ENCODE results near the gene LCE3D. TPM values are rescaled to one million over a fixed set of nuclear protein-coding genes. Genes with fewer than 3 reads are reported as not detected.

The LCE3D gene
- 10 to 100 TPM in 1 of 4 donors, not detected in 3; 19.2 TPM for total RNA-seq

GRCh38 chr1:152580433-152580832, at the start of gene LCE3D:
Gene LCE3D (minus strand): TSS chr1:152580516. CDS start chr1:152579936, 580 bp downstream.
- Histone ChIP-seq H3K4me3 (no peak within 1 kb of the TSS), H3K4me1 (no peaks in the 10 kb centered on the region), H3K27ac (no peak within 1 kb of the TSS), H3K9me3 (no peaks in the 10 kb centered on the region), H3K36me3 (no peaks in the 10 kb centered on the region), H3K27me3 (peaks cover 0 to 12% (median 0%) of the 10 kb centered on the region in 4 donors)
- no peak for DNase-seq
- intact Hi-C loops (cut with DNase I): no loop called here
- 20 to 39% methylated on average over 2 to 3 of the region's 4 CpGs for WGBS, 2 donors
- no peak for TF ChIP-seq POLR2A (IDR thresholded peaks at IDR 0.05)
- TF ChIP-seq, protein P1, sequence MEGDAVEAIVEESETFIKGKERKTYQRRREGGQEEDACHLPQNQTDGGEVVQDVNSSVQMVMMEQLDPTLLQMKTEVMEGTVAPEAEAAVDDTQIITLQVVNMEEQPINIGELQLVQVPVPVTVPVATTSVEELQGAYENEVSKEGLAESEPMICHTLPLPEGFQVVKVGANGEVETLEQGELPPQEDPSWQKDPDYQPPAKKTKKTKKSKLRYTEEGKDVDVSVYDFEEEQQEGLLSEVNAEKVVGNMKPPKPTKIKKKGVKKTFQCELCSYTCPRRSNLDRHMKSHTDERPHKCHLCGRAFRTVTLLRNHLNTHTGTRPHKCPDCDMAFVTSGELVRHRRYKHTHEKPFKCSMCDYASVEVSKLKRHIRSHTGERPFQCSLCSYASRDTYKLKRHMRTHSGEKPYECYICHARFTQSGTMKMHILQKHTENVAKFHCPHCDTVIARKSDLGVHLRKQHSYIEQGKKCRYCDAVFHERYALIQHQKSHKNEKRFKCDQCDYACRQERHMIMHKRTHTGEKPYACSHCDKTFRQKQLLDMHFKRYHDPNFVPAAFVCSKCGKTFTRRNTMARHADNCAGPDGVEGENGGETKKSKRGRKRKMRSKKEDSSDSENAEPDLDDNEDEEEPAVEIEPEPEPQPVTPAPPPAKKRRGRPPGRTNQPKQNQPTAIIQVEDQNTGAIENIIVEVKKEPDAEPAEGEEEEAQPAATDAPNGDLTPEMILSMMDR (IDR thresholded peaks at IDR 0.05): no peak

DNA sequence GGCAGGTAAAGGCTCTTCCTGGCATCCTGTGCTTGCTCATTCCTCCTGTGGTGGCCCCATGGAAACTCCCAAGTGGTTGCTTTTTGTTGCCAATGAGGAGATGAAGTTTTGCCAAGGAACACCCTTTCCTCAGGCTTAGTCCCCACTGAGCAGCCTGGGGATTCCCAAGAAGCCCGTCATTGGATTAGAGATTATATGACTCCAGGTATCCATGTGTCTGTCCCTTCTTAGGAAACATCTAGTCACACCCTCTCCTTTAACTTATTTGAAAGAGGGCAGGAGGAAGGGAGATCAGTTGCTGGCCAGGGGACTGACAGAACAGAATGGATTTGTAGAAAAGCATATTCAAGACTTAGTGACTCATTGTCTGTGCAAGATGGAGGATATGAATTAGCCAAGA, 46.4 kb upstream of the LCE3D start:
- no peak overlapping the region for H3K27ac ChIP-seq
- 33 to 71% methylated on average over 1 of the region's 1 CpG for WGBS, 2 donors
- intact Hi-C loops (cut with DNase I): no loop called here
- H3K4me3 ChIP-seq: no peak overlapping the region
- H3K4me1 ChIP-seq: peaks cover 0 to 13% (median 4%) of the 10 kb centered on the region in 3 donors
- H3K9me3 ChIP-seq: no peaks in the 10 kb centered on the region
- TF ChIP-seq, protein P1 (IDR thresholded peaks at IDR 0.05): no peak
- no peak for TF ChIP-seq POLR2A (IDR thresholded peaks at IDR 0.05)
- no peak for DNase-seq
- H3K27me3 ChIP-seq: peaks cover 0 to 29% (median 0%) of the 10 kb centered on the region in 4 donors
- H3K36me3 ChIP-seq: no peaks in the 10 kb centered on the region

GRCh38 chr1:152623203-152623844, 43.0 kb upstream of the LCE3D start:
- peaks cover 0 to 19% (median 0%) of the 10 kb centered on the region in 4 donors for H3K27me3 ChIP-seq
- H3K36me3 ChIP-seq: no peaks in the 10 kb centered on the region
- peaks cover 0 to 13% (median 4%) of the 10 kb centered on the region in 3 donors for H3K4me1 ChIP-seq
- H3K4me3 ChIP-seq: no peak overlapping the region
- DNase-seq: no peak
- peaks cover 0 to 11% (median 4%) of the 10 kb centered on the region in 3 donors for H3K9me3 ChIP-seq
- intact Hi-C loops (cut with DNase I): no loop called here
- WGBS, 2 donors: 59% methylated on average over 15 to 19 of the region's 29 CpGs
- no peak overlapping the region for H3K27ac ChIP-seq
- no peak for TF ChIP-seq POLR2A (IDR thresholded peaks at IDR 0.05)
- TF ChIP-seq, protein P1 (IDR thresholded peaks at IDR 0.05): peak in 1 of 6 experiments; percentile 27

GRCh38 chr1:152622803-152623202, 42.5 kb upstream of the LCE3D start, which contains the start of gene LCE3A:
Gene LCE3A (minus strand): TSS chr1:152623103. CDS start chr1:152623103, 0 bp downstream.
- TF ChIP-seq, protein P1 (IDR thresholded peaks at IDR 0.05): no peak
- TF ChIP-seq POLR2A (IDR thresholded peaks at IDR 0.05): no peak
- H3K36me3 ChIP-seq: no peaks in the 10 kb centered on the region
- no peak within 1 kb of the TSS for H3K27ac ChIP-seq
- peaks cover 0 to 13% (median 4%) of the 10 kb centered on the region in 3 donors for H3K4me1 ChIP-seq
- WGBS, 2 donors: 35 to 64% methylated on average over 4 of the region's 10 CpGs
- intact Hi-C loops (cut with DNase I): no loop called here
- H3K4me3 ChIP-seq: no peak within 1 kb of the TSS
- H3K9me3 ChIP-seq: peaks cover 0 to 14% (median 4%) of the 10 kb centered on the region in 3 donors
- no peak for DNase-seq
- H3K27me3 ChIP-seq: peaks cover 0 to 19% (median 0%) of the 10 kb centered on the region in 4 donors

GRCh38 chr1:152621993-152622392, 41.7 kb upstream of the LCE3D start:
- WGBS, 2 donors: 70 to 85% methylated on average over 3 of the region's 3 CpGs
- Histone ChIP-seq H3K4me3 (no peak overlapping the region), H3K36me3 (no peaks in the 10 kb centered on the region), H3K27ac (no peak overlapping the region), H3K9me3 (peaks cover 0 to 20% (median 4%) of the 10 kb centered on the region in 3 donors), H3K27me3 (peaks cover 0 to 19% (median 0%) of the 10 kb centered on the region in 4 donors), H3K4me1 (peaks cover 0 to 13% (median 4%) of the 10 kb centered on the region in 3 donors)
- TF ChIP-seq, protein P1 (IDR thresholded peaks at IDR 0.05): no peak
- TF ChIP-seq POLR2A (IDR thresholded peaks at IDR 0.05): no peak
- DNase-seq: no peak
- intact Hi-C loops (cut with DNase I): no loop called here
